Left lobe of liver (tissue), 2 donors: ENCODE measurements around the gene TMEM40. TPM values are rescaled to one million over a fixed set of nuclear protein-coding genes. Genes with fewer than 3 reads are reported as not detected.
A peak's percentile ranks its signal among the peaks of the same experiment; 100 is the strongest.
"Not testable (repeated sequence)": the region's sequence is repeated elsewhere in the genome, so short reads cannot be mapped to it uniquely, and the experiment has no call there.

ENCODE experiments used
- ATAC-seq: fragments of 200-7000 bp; cut with Tn5 transposase; one replicate; pipeline ENCODE4 v1.9.1; 2020; ENCODE audit warnings: mild to moderate bottlenecking, moderate library complexity
- DNase-seq: peaks from one replicate; pipeline ENCODE4 v3.0.0-alpha.2; 2020; ENCODE audit warnings: low spot score
- total RNA-seq: library from RNA; stranded (reverse); gene quantifications from one replicate; pipeline ENCODE4 v1.2.1, GENCODE V29; 2021
- donor health status: DM: no; HTN: no; CAD: no; lungs with moderate emphysema.
- donor health status: DM: no; HTN: yes; CAD: no.

The TMEM40 gene
- total RNA-seq, 1 donor from 2014 or later, result 0.65 TPM

- no peak for DNase-seq
- no peak for ATAC-seq
These were observed 18.1 kb upstream of the TMEM40 start for GRCh38 chr3:12777171-12777570.

GRCh38 chr3:12775970-12776369 is 16.9 kb upstream of the TMEM40 start:
- DNase-seq, ATAC-seq: not testable (repeated sequence)

- no peak for DNase-seq
- no peak for ATAC-seq
These were observed 16.2 kb upstream of the TMEM40 start for GRCh38 chr3:12775226-12775625.

GRCh38 chr3:12774619-12775018 is 15.6 kb upstream of the TMEM40 start:
- ATAC-seq (no peak), DNase-seq (no peak)

- DNase-seq (no peak), ATAC-seq (no peak)
These were observed 14.6 kb upstream of the TMEM40 start for GRCh38 chr3:12773710-12774086.

GRCh38 chr3:12773030-12773709 is 14.1 kb upstream of the TMEM40 start:
- DNase-seq (no peak), ATAC-seq (no peak)

GRCh38 chr3:12772462-12772861 is 13.4 kb upstream of the TMEM40 start:
- ATAC-seq, result no peak
- no peak for DNase-seq

- no peak for DNase-seq
- no peak for ATAC-seq
These were observed 12.2 kb upstream of the TMEM40 start for GRCh38 chr3:12771236-12771635.

- ATAC-seq, result no peak
- no peak for DNase-seq
These were observed 10.7 kb upstream of the TMEM40 start for GRCh38 chr3:12769761-12770160.

GRCh38 chr3:12768579-12769527 is 9.8 kb upstream of the TMEM40 start:
- ATAC-seq, result no peak
- DNase-seq, result no peak

GRCh38 chr3:12766541-12766940 is 7.5 kb upstream of the TMEM40 start:
- no peak for DNase-seq

GRCh38 chr3:12764171-12764776 is 5.2 kb upstream of the TMEM40 start:
- DNase-seq (no peak), ATAC-seq (no peak)

More at GRCh38 chr3:12766541-12766940, 7.5 kb upstream of the TMEM40 start:
- no peak for ATAC-seq

GRCh38 chr3:12759693-12760565 is 870 bp upstream of the TMEM40 start:
- DNase-seq (no peak), ATAC-seq (no peak)

- ATAC-seq (peak; percentile 57), DNase-seq (no peak)
These were observed 856 bp downstream of the TMEM40 start for GRCh38 chr3:12758025-12758781.

- DNase-seq, result no peak
- ATAC-seq, result no peak
These were observed 2.4 kb downstream of the TMEM40 start for GRCh38 chr3:12756635-12757034.

GRCh38 chr3:12756175-12756574 is 2.9 kb downstream of the TMEM40 start:
- no peak for ATAC-seq
- no peak for DNase-seq

GRCh38 chr3:12755754-12756153 is 3.3 kb downstream of the TMEM40 start:
- no peak for ATAC-seq
- DNase-seq, result no peak

GRCh38 chr3:12754313-12754712 is 4.7 kb downstream of the TMEM40 start:
- no peak for ATAC-seq
- DNase-seq, result no peak

GRCh38 chr3:12753275-12754028 is 5.6 kb downstream of the TMEM40 start:
- DNase-seq (no peak), ATAC-seq (no peak)
